ENCODE data around the gene CHRNB1. TPM values are rescaled to one million over a fixed set of nuclear protein-coding genes. Genes with fewer than 3 reads are reported as not detected.

Gene CHRNB1
- total and polyA plus RNA-seq, 2 of the 8 experiments (the other 6 are each of a cell fraction or from before 2014, with no cell fraction given): 14.1 to 28.2 TPM

DNA sequence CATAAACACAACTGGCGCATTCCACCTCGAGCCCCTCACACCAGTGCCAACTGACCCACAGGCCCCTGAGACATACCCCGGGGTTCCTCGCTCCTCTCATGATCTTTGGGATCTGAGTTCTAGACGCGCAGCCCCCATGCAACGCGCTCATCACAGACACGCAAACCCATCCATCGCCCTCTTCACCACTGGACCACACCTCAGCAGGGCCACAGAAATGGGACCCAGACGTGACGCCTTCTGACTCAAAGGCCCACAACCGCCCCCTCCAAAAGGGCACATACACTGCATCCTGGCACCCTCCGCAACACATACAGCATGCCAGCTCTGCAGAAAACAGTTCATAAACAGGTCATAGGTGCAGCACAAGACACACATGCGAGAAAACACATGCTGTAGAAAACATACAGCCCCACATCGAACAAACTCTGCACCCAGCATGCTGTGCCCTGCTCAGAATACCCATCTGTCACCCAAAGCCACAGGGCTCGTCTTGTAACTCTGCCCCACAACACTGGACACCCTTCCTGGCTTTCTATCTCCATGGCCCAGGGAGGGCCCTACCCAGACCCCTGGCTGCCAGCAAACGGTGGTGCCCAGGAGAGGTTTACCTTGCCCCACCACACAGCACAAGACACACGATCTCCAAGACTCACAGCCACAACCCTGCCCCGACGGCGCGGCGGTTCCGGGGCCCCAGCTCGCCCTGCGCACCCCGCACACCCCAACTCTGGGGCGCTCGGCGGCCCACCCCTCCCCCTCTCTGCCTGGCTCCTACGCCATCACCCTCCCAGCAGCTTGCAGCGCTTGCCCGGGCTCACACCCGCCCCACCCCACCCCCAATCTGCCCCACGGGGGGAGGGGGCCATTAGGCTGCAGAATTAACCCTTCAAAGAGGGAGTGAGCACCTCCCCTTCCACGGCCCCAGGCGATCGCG is 33.7 kb downstream of the CHRNB1 start:
- Histone ChIP-seq H2BK120ac (replicated peaks; ENCODE audit: low read depth, low read length) (peak overlapping the region; percentile 24), H2BK15ac (ENCODE audit: low read length) (peak overlapping the region; percentile 55), H3K79me2 (ENCODE audit: control insufficient read depth in 1 of 2, insufficient read depth in 2 of 2, low read length in 2 of 2) (peaks cover 0 to 31% of the 10 kb centered on the region in 2 experiments; a peak in 2 of 4 replicates), H4K5ac (ENCODE audit: insufficient read length, low read depth, low read length) (peak overlapping the region; percentile 51), H4K20me1 (replicated peaks in 1 of 2; ENCODE audit: control insufficient read depth in 1 of 2, insufficient read depth in 2 of 2, low read length in 2 of 2) (peaks cover 0 to 5% of the 10 kb centered on the region in 2 experiments), H3K4ac (replicated peaks; ENCODE audit: insufficient read length, low read depth, low read length) (peak overlapping the region; percentile 95), H3K36me3 (ENCODE audit: control insufficient read depth in 2 of 4, insufficient read depth in 4 of 4, low read length in 3 of 4) (no peaks in the 10 kb centered on the region), H3K14ac (ENCODE audit: insufficient read length) (no peak overlapping the region), H3K4me1 (replicated peaks in 1 of 4; ENCODE audit: control insufficient read depth in 3 of 4, insufficient read depth in 4 of 4, low read length in 3 of 4) (peaks cover 2 to 28% (median 21%) of the 10 kb centered on the region in 4 experiments), H3K27me3 (replicated peaks in 1 of 4; ENCODE audit: control insufficient read depth in 3 of 4, extremely low read depth in 1 of 4, insufficient read depth in 3 of 4, low read length in 3 of 4) (no peaks in the 10 kb centered on the region; a peak in 1 of 7 replicates), H3K4me3 (ENCODE audit: extremely low read depth in 1 of 4, insufficient read depth in 2 of 4, low read depth in 3 of 4, low read length in 4 of 4) (peak overlapping the region; percentile 41 to 94 (median 50)), H3K56ac (replicated peaks; ENCODE audit: insufficient read length, low read depth, low read length) (peak overlapping the region; percentile 77), H3K23ac (ENCODE audit: insufficient read length) (no peak overlapping the region), H3K18ac (ENCODE audit: extremely low read depth, low read length) (peak overlapping the region; percentile 71), H3K9ac (replicated peaks in 1 of 4; ENCODE audit: extremely low read depth in 1 of 4, low read depth in 3 of 4, low read length in 3 of 4) (peak overlapping the region in 3 of 4 experiments; percentile 48 to 65 (median 62); a peak in 6 of 7 replicates), H4K8ac (ENCODE audit: extremely low read depth, insufficient read depth, low read length) (peak overlapping the region; percentile 93), H2BK5ac (ENCODE audit: low read depth, low read length) (peak overlapping the region; percentile 66; the same call in 1 of the 2 replicates), H3K9me3 (ENCODE audit: insufficient read depth in 2 of 2, low read depth in 1 of 2, low read length in 1 of 2) (no peaks in the 10 kb centered on the region), H4K91ac (replicated peaks; ENCODE audit: insufficient read length, low read length) (peak overlapping the region; percentile 42), H3K27ac (ENCODE audit: low read depth, low read length) (peak overlapping the region; percentile 56), H2AK5ac (ENCODE audit: low read depth, low read length) (0 out of 2 replicates have a peak overlapping the region, but pooled peaks have one; percentile 16), H3K79me1 (ENCODE audit: low read depth, low read length) (peaks cover 12% of the 10 kb centered on the region), H2BK12ac (ENCODE audit: low read depth, low read length) (peak overlapping the region; percentile 82; the same call in 1 of the 2 replicates), H3K23me2 (ENCODE audit: low read depth, low read length) (peaks cover 16% of the 10 kb centered on the region), H2BK20ac (ENCODE audit: low read length) (peak overlapping the region; percentile 15; the same call in 1 of the 2 replicates), H3K4me2 (ENCODE audit: insufficient read depth in 1 of 2, low read depth in 2 of 2, low read length in 2 of 2) (peak overlapping the region; percentile 71 to 97), H2AFZ (ENCODE audit: low read length) (no peak overlapping the region)
- TF ChIP-seq ASH2L (IDR thresholded peaks at IDR 0.05; ENCODE audit: low read length) (peak; percentile 47), CREB1 (IDR thresholded peaks at IDR 0.05) (peak; percentile 46; the same call in 1 of the 2 replicates), FOSL1 (IDR thresholded peaks at IDR 0.05; ENCODE audit: insufficient read depth, low read depth, low read length) (no peak)
- ChIA-PET POLR2A (ENCODE audit: partially characterized antibody) (interaction anchor here (0.8 to 14.3 kb wide), 12 partner anchors 8 to 97 kb away, joined by 3 to 339 read pairs (median 5); partner anchors contain the start of genes CHRNB1, FGF11, POLR2A and TMEM102), CTCF (ENCODE audit: partially characterized antibody) (interaction anchor here (0.9 to 3.3 kb wide), 6 partner anchors 10 to 42 kb away, joined by 3 to 17 read pairs (median 4); partner anchors contain the start of gene TMEM102)
- FAIRE-seq: no peak
- DNase-seq (ENCODE audit: low read depth in 1 of 2, low spot score in 2 of 2): peak in 1 of 2 experiments; percentile 69
- WGBS, 2 experiments (ENCODE audit: extremely low coverage in 1 of 2, insufficient coverage in 1 of 2, insufficient read length in 1 of 2, insufficient replicate concordance in 2 of 2, low coverage in 1 of 2, low lambda C conversion rate in 2 of 2, missing lambda C conversion rate in 1 of 2): 65% methylated on average over 23 of the region's 40 CpGs; no CpG with 5 or more reads in 1 of the 2 experiments
